ENCODE results near the gene F2.

The F2 gene

DNA sequence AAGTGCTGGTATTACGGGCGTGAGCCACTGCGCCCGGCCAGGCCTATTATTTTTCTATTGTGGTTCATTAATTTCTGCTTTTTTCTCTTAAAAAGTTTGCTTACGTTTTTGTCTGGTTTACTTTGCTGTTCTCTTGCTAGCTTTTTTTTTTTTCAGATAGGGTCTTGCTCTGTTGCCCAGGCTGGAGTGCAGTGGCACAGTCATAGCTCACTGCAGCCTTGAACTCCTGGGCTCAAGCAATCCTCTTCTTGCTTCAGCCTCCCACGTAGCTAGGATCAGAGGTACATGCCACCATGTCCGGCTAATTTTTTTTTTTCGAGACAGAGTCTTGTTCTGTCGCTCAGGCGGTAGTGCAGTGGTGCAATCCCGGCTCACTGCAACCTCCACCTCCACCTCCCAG lies 18.7 kb downstream of the F2 start:
- Histone ChIP-seq H3K4me1 (ENCODE audit: insufficient read depth, low read length) (no peaks in the 10 kb centered on the region), H3K27me3 (ENCODE audit: insufficient read depth, low read length) (no peaks in the 10 kb centered on the region), H3K4me3 (ENCODE audit: low read length) (no peak overlapping the region), H3K9me3 (ENCODE audit: insufficient read depth, low read depth, low read length) (no peaks in the 10 kb centered on the region), H3K9ac (ENCODE audit: low read depth, low read length) (no peak overlapping the region), H3K36me3 (ENCODE audit: insufficient read depth, low read depth, low read length) (peaks cover 18% of the 10 kb centered on the region), H3K27ac (ENCODE audit: low read length) (no peak overlapping the region)

DNA sequence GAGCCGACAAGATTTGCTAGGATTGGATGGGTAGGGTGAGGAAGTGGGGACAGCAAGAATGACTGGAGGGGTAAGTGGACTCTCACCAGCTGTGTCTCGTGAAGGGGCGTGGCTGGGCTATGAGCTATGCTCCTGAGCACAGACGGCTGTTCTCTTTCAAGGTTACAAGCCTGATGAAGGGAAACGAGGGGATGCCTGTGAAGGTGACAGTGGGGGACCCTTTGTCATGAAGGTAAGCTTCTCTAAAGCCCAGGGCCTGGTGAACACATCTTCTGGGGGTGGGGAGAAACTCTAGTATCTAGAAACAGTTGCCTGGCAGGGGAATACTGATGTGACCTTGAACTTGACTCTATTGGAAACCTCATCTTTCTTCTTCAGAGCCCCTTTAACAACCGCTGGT lies 19.9 kb downstream of the F2 start:
- Histone ChIP-seq H3K9me3 (ENCODE audit: insufficient read depth, low read depth, low read length) (no peaks in the 10 kb centered on the region), H3K27ac (ENCODE audit: low read length) (no peak overlapping the region), H3K9ac (ENCODE audit: low read depth, low read length) (no peak overlapping the region), H3K36me3 (ENCODE audit: insufficient read depth, low read depth, low read length) (peaks cover 30% of the 10 kb centered on the region), H3K4me1 (ENCODE audit: insufficient read depth, low read length) (no peaks in the 10 kb centered on the region), H3K4me3 (ENCODE audit: low read length) (no peak overlapping the region), H3K27me3 (ENCODE audit: insufficient read depth, low read length) (no peaks in the 10 kb centered on the region)

DNA sequence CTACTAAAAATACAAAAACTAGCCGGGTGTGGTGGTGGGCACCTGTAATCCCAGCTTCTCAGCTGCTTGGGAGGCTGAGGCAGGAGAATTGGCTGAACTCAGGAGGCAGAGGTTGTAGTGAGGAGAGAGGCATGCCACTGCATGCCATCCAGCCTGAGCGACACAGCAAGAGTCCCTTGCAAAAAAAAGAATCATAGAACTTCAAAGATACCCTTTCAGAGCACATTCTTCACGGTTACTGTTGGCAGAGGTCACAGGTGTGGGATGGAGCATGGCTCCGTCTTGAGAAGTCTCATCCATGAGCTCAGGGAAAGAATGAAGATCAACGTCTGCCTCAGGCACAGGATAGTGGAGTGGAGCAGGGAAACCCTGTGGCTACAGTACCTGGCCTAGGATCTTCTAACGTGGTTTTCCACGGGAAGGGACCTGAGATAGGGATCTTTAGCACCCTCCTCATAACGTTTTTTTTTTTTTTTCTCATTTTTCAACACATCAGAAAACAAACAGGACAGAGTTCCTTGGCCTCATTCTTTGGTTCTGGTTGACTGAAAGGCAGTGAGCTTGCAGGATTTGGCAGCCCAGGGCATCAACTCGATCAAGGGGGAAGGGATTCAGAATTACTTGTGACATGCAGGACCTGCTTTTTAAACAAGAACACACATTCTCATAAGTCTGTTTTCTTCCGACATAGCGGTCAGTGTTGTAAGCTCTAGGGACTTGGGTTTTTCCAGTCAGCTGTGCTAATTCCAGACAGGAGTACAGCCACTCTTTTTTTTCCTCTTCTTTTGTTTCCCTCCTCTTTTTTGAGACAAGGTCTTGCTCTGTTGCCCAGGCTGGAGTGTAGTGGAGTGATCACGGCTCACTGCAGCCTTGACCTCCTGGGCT lies 22.8 kb downstream of the F2 start:
- H3K36me3 ChIP-seq (ENCODE audit: insufficient read depth, low read depth, low read length), result peaks cover 60% of the 10 kb centered on the region
- H3K27me3 ChIP-seq (ENCODE audit: insufficient read depth, low read length), result no peaks in the 10 kb centered on the region
- H3K9ac ChIP-seq (ENCODE audit: low read depth, low read length), result no peak overlapping the region
- no peaks in the 10 kb centered on the region for H3K4me1 ChIP-seq (ENCODE audit: insufficient read depth, low read length)
- H3K9me3 ChIP-seq (ENCODE audit: insufficient read depth, low read depth, low read length), result no peaks in the 10 kb centered on the region
- H3K27ac ChIP-seq (ENCODE audit: low read length), result no peak overlapping the region
- H3K4me3 ChIP-seq (ENCODE audit: low read length), result no peak overlapping the region

DNA sequence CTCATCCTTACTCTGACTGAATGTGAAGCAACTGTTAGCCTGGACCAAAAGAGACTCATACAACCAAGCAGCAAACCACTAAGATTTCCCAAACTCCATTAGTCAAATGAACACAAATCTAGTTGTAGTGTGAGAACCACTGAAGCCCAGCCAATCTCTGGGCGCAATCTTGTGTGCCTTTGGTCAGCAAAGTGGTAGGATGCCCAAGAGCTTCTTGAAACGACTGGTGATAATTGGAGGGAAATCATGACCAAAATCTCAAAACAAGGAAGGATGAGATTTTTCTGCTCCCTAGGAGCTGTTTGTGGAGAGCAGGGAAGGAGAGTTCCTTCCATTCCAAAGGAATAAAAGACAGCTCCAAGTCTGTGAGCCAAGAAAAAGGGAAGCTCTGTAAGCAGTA lies 24.0 kb downstream of the F2 start:
- H3K27ac ChIP-seq (ENCODE audit: low read length), result no peak overlapping the region
- H3K27me3 ChIP-seq (ENCODE audit: insufficient read depth, low read length), result no peaks in the 10 kb centered on the region
- no peak overlapping the region for H3K4me3 ChIP-seq (ENCODE audit: low read length)
- no peaks in the 10 kb centered on the region for H3K9me3 ChIP-seq (ENCODE audit: insufficient read depth, low read depth, low read length)
- no peaks in the 10 kb centered on the region for H3K4me1 ChIP-seq (ENCODE audit: insufficient read depth, low read length)
- no peak overlapping the region for H3K9ac ChIP-seq (ENCODE audit: low read depth, low read length)
- H3K36me3 ChIP-seq (ENCODE audit: insufficient read depth, low read depth, low read length), result peaks cover 72% of the 10 kb centered on the region

DNA sequence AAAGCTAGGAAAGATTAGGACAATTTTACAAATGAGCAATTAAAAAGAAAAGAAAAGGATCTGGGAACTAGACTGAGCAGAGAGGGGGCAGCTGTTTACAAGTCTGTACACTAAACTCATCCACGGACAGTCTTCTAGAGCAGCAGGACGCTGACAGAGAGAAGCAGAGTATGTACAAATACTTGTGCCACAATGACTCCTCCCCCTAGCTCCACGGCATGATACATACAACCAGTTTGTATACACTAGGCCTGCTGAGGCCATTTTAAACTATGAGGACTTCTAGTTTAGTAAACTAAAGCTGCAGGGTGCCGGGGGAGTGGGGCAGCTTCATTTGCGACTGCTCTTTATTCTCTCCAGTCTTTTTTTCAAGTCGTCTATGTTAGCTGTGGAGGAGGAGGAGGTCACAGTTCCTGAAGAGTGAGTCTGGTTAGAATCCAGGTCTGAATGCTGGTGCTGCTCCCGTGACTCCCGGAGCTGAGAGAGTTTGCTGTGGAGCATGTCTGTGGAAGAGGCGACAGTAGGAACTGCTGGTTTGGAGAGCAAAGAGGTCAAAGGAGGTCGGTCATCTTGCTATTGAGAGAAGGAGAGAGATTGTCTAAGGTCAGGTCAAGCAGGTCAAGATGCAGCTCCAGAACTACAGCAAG lies 24.8 kb downstream of the F2 start:
- no peaks in the 10 kb centered on the region for H3K4me1 ChIP-seq (ENCODE audit: insufficient read depth, low read length)
- H3K27ac ChIP-seq (ENCODE audit: low read length), result no peak overlapping the region
- H3K9ac ChIP-seq (ENCODE audit: low read depth, low read length), result no peak overlapping the region
- peaks cover 76% of the 10 kb centered on the region for H3K36me3 ChIP-seq (ENCODE audit: insufficient read depth, low read depth, low read length)
- H3K9me3 ChIP-seq (ENCODE audit: insufficient read depth, low read depth, low read length), result no peaks in the 10 kb centered on the region
- H3K27me3 ChIP-seq (ENCODE audit: insufficient read depth, low read length), result no peaks in the 10 kb centered on the region
- H3K4me3 ChIP-seq (ENCODE audit: low read length), result no peak overlapping the region

DNA sequence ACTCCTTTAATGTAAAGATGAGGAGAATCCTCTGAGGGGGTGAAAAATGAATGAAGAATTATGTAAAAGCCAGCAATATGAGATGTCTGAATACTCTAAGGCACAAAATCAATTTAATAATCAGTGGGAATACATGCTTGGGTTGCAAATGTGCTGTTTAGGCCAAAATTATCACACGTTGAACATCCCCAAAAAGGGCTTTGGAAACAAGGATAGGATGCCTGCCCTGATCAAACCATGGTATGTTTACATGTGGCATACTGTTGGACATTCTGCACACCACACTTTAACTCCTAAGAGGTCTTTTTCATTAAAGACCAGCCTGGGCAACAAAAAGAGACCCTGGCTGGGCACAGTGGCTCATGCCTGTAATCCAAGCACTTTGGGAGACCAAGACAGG lies 26.3 kb downstream of the F2 start:
- no peaks in the 10 kb centered on the region for H3K9me3 ChIP-seq (ENCODE audit: insufficient read depth, low read depth, low read length)
- H3K4me3 ChIP-seq (ENCODE audit: low read length), result no peak overlapping the region
- no peak overlapping the region for H3K27ac ChIP-seq (ENCODE audit: low read length)
- H3K36me3 ChIP-seq (ENCODE audit: insufficient read depth, low read depth, low read length), result peaks cover 89% of the 10 kb centered on the region
- no peak overlapping the region for H3K9ac ChIP-seq (ENCODE audit: low read depth, low read length)
- no peaks in the 10 kb centered on the region for H3K4me1 ChIP-seq (ENCODE audit: insufficient read depth, low read length)
- no peaks in the 10 kb centered on the region for H3K27me3 ChIP-seq (ENCODE audit: insufficient read depth, low read length)

DNA sequence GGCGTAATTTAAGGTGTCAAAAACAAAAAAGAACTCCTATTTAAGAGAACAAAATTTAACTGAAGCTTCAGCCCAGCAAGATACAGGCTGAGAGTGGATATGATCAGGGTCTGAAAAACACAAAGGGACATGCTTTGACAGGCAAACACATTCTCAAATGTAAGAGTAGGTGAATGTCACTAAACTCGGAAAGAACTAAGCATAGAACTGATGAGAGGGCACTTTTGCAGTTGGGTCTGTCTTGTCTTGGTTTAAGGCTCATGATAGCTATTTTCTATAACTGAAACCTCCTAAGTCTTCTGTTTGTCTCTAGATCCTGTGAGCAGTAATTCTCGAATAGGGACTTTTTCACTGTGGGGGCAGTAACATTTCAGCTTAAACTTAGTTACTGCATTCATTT lies 27.0 kb downstream of the F2 start:
- Histone ChIP-seq H3K4me3 (ENCODE audit: low read length) (no peak overlapping the region), H3K36me3 (ENCODE audit: insufficient read depth, low read depth, low read length) (peaks cover 94% of the 10 kb centered on the region)

DNA sequence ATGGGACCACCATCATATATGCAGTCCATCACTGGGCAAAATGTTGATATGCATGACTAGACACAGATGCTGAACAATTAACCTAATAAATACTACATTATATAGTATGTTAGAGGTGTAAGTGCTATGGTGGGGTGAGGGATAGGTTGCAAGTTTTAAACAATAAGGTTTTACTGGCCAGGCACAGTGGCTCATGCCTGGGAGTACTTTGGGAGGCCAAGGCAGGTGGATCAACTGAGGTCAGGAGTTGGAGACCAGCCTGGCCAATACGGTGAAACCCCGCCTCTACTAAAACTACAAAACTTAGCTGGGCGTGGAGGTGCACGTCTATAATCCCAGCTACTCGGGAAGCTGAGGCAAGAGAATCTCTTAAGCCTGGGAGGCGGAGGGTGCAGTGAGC lies 28.1 kb downstream of the F2 start:
- Histone ChIP-seq H3K27me3 (ENCODE audit: insufficient read depth, low read length) (no peaks in the 10 kb centered on the region), H3K36me3 (ENCODE audit: insufficient read depth, low read depth, low read length) (peaks cover 92% of the 10 kb centered on the region), H3K4me3 (ENCODE audit: low read length) (no peak overlapping the region), H3K9ac (ENCODE audit: low read depth, low read length) (no peak overlapping the region), H3K4me1 (ENCODE audit: insufficient read depth, low read length) (no peaks in the 10 kb centered on the region), H3K27ac (ENCODE audit: low read length) (no peak overlapping the region), H3K9me3 (ENCODE audit: insufficient read depth, low read depth, low read length) (no peaks in the 10 kb centered on the region)

More for the DNA sequence above, 27.0 kb downstream of the F2 start:
- Histone ChIP-seq H3K4me1 (ENCODE audit: insufficient read depth, low read length) (no peaks in the 10 kb centered on the region), H3K9me3 (ENCODE audit: insufficient read depth, low read depth, low read length) (no peaks in the 10 kb centered on the region), H3K27ac (ENCODE audit: low read length) (no peak overlapping the region), H3K9ac (ENCODE audit: low read depth, low read length) (no peak overlapping the region), H3K27me3 (ENCODE audit: insufficient read depth, low read length) (no peaks in the 10 kb centered on the region)

DNA sequence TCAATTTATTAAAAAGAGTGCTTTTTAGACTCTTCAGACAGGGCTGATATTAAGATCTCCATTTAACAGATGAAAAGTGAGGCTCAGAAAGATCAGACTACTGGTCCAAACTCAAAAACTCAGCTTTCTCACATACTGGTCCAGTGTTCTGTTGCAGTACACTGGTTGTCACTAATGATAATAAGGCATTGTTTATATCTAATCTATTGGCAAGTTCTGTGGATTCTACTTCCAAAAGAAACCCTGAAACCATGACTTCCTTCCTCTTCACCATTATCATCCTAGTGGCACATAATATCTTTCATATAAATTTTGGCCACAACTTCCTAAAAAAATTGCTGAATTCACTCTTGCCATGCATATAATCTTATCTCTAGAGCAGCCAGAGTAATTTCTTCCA lies 36.9 kb downstream of the F2 start:
- Histone ChIP-seq H3K27me3 (ENCODE audit: insufficient read depth, low read length) (no peaks in the 10 kb centered on the region), H3K9ac (ENCODE audit: low read depth, low read length) (no peak overlapping the region), H3K36me3 (ENCODE audit: insufficient read depth, low read depth, low read length) (peaks cover 91% of the 10 kb centered on the region), H3K27ac (ENCODE audit: low read length) (no peak overlapping the region), H3K4me1 (ENCODE audit: insufficient read depth, low read length) (no peaks in the 10 kb centered on the region), H3K4me3 (ENCODE audit: low read length) (no peak overlapping the region), H3K9me3 (ENCODE audit: insufficient read depth, low read depth, low read length) (no peaks in the 10 kb centered on the region)

DNA sequence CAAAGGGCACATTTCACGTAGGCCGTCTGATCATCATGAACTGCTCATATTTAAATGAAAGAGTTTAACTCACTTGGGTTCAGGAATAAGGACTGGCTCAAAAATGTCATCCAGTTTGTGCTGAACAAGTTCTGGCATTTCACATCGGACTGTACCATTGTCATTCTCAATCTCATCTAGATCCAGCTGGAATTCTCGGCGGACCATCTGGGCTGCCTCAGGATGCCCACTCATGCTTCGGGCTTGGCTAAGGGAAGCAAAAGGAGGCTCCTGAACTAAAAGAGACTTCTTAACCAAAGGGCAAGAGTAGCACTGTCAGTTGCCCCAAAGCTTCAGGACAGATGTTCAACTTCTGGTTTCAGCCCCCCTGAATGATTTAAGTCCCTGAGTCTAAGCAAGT lies 40.2 kb downstream of the F2 start:
- no peak overlapping the region for H3K4me3 ChIP-seq (ENCODE audit: low read length)
- H3K9ac ChIP-seq (ENCODE audit: low read depth, low read length), result no peak overlapping the region
- no peak overlapping the region for H3K27ac ChIP-seq (ENCODE audit: low read length)
- no peaks in the 10 kb centered on the region for H3K27me3 ChIP-seq (ENCODE audit: insufficient read depth, low read length)
- H3K4me1 ChIP-seq (ENCODE audit: insufficient read depth, low read length), result no peaks in the 10 kb centered on the region
- peaks cover 94% of the 10 kb centered on the region for H3K36me3 ChIP-seq (ENCODE audit: insufficient read depth, low read depth, low read length)
- no peaks in the 10 kb centered on the region for H3K9me3 ChIP-seq (ENCODE audit: insufficient read depth, low read depth, low read length)

DNA sequence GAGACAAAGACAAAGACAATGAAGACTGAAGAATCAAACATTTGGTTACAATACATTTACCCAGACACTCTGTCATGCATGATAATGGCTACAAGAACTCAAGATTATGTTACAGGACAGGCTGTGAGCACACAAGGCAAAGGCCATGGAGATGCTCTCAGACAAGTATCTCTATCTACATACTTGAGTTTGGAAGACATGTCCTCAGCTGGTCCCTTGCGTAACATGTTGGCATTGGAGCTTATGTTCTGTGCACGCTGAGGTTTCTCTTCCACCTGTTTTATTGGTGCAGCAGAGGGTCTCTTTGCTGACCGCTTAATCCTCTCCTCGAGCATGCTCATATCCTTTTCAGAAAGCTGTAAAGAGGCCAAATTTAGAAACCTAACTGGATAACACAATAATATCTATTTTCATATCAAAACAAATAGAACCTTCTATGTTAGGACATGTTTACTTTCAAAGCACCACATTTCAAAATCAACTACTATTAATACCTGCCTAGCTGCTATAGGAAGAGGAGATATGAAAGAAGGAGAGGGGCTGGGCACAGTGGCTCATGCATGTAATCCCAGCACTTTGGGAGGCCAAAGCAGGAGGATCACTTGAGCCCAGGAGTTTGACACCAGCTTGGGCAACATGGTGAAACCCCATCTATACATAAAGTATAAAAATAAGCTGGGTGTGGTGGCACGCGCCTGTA lies 41.6 kb downstream of the F2 start:
- Histone ChIP-seq H3K27me3 (ENCODE audit: insufficient read depth, low read length) (no peaks in the 10 kb centered on the region), H3K27ac (ENCODE audit: low read length) (no peak overlapping the region), H3K9me3 (ENCODE audit: insufficient read depth, low read depth, low read length) (no peaks in the 10 kb centered on the region), H3K9ac (ENCODE audit: low read depth, low read length) (no peak overlapping the region), H3K36me3 (ENCODE audit: insufficient read depth, low read depth, low read length) (peaks cover 94% of the 10 kb centered on the region), H3K4me3 (ENCODE audit: low read length) (no peak overlapping the region), H3K4me1 (ENCODE audit: insufficient read depth, low read length) (no peaks in the 10 kb centered on the region)

DNA sequence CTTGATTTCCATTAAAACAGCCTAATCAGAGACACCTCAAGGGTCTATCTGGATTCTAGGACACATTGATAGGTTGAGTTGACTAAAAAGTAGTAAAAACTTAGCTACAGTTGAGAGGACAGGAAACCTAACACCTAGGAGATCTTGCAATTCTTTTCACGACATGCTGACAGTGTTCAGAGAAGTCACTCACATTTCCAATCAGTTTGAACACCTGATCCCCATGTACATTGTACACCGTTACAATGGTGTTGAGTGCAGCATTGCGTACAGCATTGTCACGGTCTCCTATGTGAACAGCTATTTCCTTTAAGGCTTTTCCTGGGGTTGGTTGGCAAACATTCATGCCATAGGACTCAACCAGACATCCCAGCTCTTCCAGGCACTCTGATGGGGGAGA lies 42.8 kb downstream of the F2 start:
- no peak overlapping the region for H3K27ac ChIP-seq (ENCODE audit: low read length)
- peaks cover 91% of the 10 kb centered on the region for H3K36me3 ChIP-seq (ENCODE audit: insufficient read depth, low read depth, low read length)
- H3K27me3 ChIP-seq (ENCODE audit: insufficient read depth, low read length), result no peaks in the 10 kb centered on the region
- H3K9me3 ChIP-seq (ENCODE audit: insufficient read depth, low read depth, low read length), result no peaks in the 10 kb centered on the region
- H3K4me3 ChIP-seq (ENCODE audit: low read length), result no peak overlapping the region
- peaks cover 6% of the 10 kb centered on the region; the same call in 1 of the 2 replicates for H3K4me1 ChIP-seq (ENCODE audit: insufficient read depth, low read length)
- H3K9ac ChIP-seq (ENCODE audit: low read depth, low read length), result no peak overlapping the region
